ENCODE data around the gene SNX10.
A peak's percentile ranks its signal among the peaks of the same experiment; 100 is the strongest.

SNX10 gene

GRCh38 chr7:26267601-26268166 is 24.0 kb upstream of the SNX10 start:
- TF ChIP-seq CTCF (IDR thresholded peaks at IDR 0.05; ENCODE audit: low read depth, low read length), result no peak
- no peak for TF ChIP-seq POLR2A (IDR thresholded peaks at IDR 0.05; ENCODE audit: extremely low read depth, insufficient read length)
- TF ChIP-seq MYC (IDR thresholded peaks at IDR 0.05; ENCODE audit: low read depth, low read length), result no peak
- no peak for TF ChIP-seq MAX (IDR thresholded peaks at IDR 0.05; ENCODE audit: low read depth, low read length)

GRCh38 chr7:26275213-26275612 is 16.4 kb upstream of the SNX10 start:
- DNase-seq (ENCODE audit: low read depth), result no peak

More at GRCh38 chr7:26267601-26268166, 24.0 kb upstream of the SNX10 start:
- DNase-seq (ENCODE audit: low read depth), result no peak
- no peak overlapping the region for H3K4me3 ChIP-seq (ENCODE audit: low read depth, low read length)

GRCh38 chr7:26278770-26279169 is 12.9 kb upstream of the SNX10 start:
- peak overlapping the region; percentile 76 for H3K4me3 ChIP-seq (ENCODE audit: low read depth, low read length)
- DNase-seq (ENCODE audit: low read depth), result peak; percentile 80
- TF ChIP-seq MYC (IDR thresholded peaks at IDR 0.05; ENCODE audit: low read depth, low read length) (no peak), MAX (IDR thresholded peaks at IDR 0.05; ENCODE audit: low read depth, low read length) (0 out of 2 replicates have a peak, but pooled peaks have one; percentile 5), POLR2A (IDR thresholded peaks at IDR 0.05; ENCODE audit: extremely low read depth, insufficient read length) (no peak), CTCF (IDR thresholded peaks at IDR 0.05; ENCODE audit: low read depth, low read length) (peak; percentile 73)

More at GRCh38 chr7:26275213-26275612, 16.4 kb upstream of the SNX10 start:
- TF ChIP-seq MYC (IDR thresholded peaks at IDR 0.05; ENCODE audit: low read depth, low read length) (no peak), POLR2A (IDR thresholded peaks at IDR 0.05; ENCODE audit: extremely low read depth, insufficient read length) (no peak), CTCF (IDR thresholded peaks at IDR 0.05; ENCODE audit: low read depth, low read length) (no peak), MAX (IDR thresholded peaks at IDR 0.05; ENCODE audit: low read depth, low read length) (no peak)
- no peak overlapping the region for H3K4me3 ChIP-seq (ENCODE audit: low read depth, low read length)

GRCh38 chr7:26279405-26279804 is 12.3 kb upstream of the SNX10 start:
- no peak overlapping the region for H3K4me3 ChIP-seq (ENCODE audit: low read depth, low read length)
- peak; percentile 42 for DNase-seq (ENCODE audit: low read depth)

GRCh38 chr7:26280097-26280496 is 11.6 kb upstream of the SNX10 start:
- no peak for TF ChIP-seq CTCF (IDR thresholded peaks at IDR 0.05; ENCODE audit: low read depth, low read length)
- no peak for TF ChIP-seq MAX (IDR thresholded peaks at IDR 0.05; ENCODE audit: low read depth, low read length)
- no peak for TF ChIP-seq MYC (IDR thresholded peaks at IDR 0.05; ENCODE audit: low read depth, low read length)
- H3K4me3 ChIP-seq (ENCODE audit: low read depth, low read length), result no peak overlapping the region
- DNase-seq (ENCODE audit: low read depth), result no peak

More at GRCh38 chr7:26279405-26279804, 12.3 kb upstream of the SNX10 start:
- TF ChIP-seq POLR2A (IDR thresholded peaks at IDR 0.05; ENCODE audit: extremely low read depth, insufficient read length) (no peak), CTCF (IDR thresholded peaks at IDR 0.05; ENCODE audit: low read depth, low read length) (no peak), MYC (IDR thresholded peaks at IDR 0.05; ENCODE audit: low read depth, low read length) (no peak), MAX (IDR thresholded peaks at IDR 0.05; ENCODE audit: low read depth, low read length) (no peak)

Data from NB4 (cell line).